Measurements from ENCODE around the gene PSMD13. TPM values are rescaled to one million over a fixed set of nuclear protein-coding genes. Genes with fewer than 3 reads are reported as not detected.

The PSMD13 gene
- total and polyA plus RNA-seq, 4 donors: 48.8 to 56.7 (median 52.8) TPM

- WGBS: under 1% methylated on average over 26 of the region's 26 CpGs
- Histone ChIP-seq H3K9ac (ENCODE audit: low read depth in 1 of 2, low read length in 2 of 2) (peak overlapping the region in 1 of 2 donors; percentile 74), H3K4me1 (ENCODE audit: control insufficient read depth in 4 of 4, insufficient read depth in 4 of 4, low read length in 3 of 4) (peaks cover 8 to 41% (median 28%) of the 10 kb centered on the region in 4 donors), H3K27ac (ENCODE audit: low read depth in 1 of 2, low read length in 2 of 2) (peak overlapping the region; percentile 92 to 99), H3K36me3 (ENCODE audit: control insufficient read depth in 4 of 4, insufficient read depth in 3 of 4, low read depth in 1 of 4, low read length in 3 of 4) (peaks cover 9 to 53% (median 32%) of the 10 kb centered on the region in 4 donors), H3K4me3 (ENCODE audit: low read depth in 1 of 3, low read length in 3 of 3) (peak overlapping the region; percentile 84 to 93 (median 88)), H3K9me3 (ENCODE audit: control insufficient read depth in 4 of 4, low read length in 3 of 4) (no peaks in the 10 kb centered on the region), H3K27me3 (ENCODE audit: control insufficient read depth in 4 of 4, insufficient read depth in 4 of 4, low read length in 3 of 4) (no peaks in the 10 kb centered on the region)
- no peak for DNase-seq (ENCODE audit: low spot score)
- no peak for TF ChIP-seq JUND (IDR thresholded peaks at IDR 0.05)
- no peak for TF ChIP-seq ATF3 (IDR thresholded peaks at IDR 0.05)
- TF ChIP-seq, protein P1, sequence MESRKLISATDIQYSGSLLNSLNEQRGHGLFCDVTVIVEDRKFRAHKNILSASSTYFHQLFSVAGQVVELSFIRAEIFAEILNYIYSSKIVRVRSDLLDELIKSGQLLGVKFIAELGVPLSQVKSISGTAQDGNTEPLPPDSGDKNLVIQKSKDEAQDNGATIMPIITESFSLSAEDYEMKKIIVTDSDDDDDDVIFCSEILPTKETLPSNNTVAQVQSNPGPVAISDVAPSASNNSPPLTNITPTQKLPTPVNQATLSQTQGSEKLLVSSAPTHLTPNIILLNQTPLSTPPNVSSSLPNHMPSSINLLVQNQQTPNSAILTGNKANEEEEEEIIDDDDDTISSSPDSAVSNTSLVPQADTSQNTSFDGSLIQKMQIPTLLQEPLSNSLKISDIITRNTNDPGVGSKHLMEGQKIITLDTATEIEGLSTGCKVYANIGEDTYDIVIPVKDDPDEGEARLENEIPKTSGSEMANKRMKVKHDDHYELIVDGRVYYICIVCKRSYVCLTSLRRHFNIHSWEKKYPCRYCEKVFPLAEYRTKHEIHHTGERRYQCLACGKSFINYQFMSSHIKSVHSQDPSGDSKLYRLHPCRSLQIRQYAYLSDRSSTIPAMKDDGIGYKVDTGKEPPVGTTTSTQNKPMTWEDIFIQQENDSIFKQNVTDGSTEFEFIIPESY (IDR thresholded peaks at IDR 0.05): no peak
- TF ChIP-seq NR2F2 (IDR thresholded peaks at IDR 0.05): no peak
- TF ChIP-seq RAD21 (IDR thresholded peaks at IDR 0.05): no peak
- TF ChIP-seq HNF4A (conservative IDR thresholded peaks at IDR 0.05): no peak
- TF ChIP-seq FOXA2 (IDR thresholded peaks at IDR 0.05): no peak
- TF ChIP-seq, protein P2, sequence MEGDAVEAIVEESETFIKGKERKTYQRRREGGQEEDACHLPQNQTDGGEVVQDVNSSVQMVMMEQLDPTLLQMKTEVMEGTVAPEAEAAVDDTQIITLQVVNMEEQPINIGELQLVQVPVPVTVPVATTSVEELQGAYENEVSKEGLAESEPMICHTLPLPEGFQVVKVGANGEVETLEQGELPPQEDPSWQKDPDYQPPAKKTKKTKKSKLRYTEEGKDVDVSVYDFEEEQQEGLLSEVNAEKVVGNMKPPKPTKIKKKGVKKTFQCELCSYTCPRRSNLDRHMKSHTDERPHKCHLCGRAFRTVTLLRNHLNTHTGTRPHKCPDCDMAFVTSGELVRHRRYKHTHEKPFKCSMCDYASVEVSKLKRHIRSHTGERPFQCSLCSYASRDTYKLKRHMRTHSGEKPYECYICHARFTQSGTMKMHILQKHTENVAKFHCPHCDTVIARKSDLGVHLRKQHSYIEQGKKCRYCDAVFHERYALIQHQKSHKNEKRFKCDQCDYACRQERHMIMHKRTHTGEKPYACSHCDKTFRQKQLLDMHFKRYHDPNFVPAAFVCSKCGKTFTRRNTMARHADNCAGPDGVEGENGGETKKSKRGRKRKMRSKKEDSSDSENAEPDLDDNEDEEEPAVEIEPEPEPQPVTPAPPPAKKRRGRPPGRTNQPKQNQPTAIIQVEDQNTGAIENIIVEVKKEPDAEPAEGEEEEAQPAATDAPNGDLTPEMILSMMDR (IDR thresholded peaks at IDR 0.05; ENCODE audit: low read depth, low read length, missing input control): no peak
- TF ChIP-seq YY1 (IDR thresholded peaks at IDR 0.05): no peak
- TF ChIP-seq HNF4G (IDR thresholded peaks at IDR 0.05): no peak
- no peak for TF ChIP-seq GABPA (IDR thresholded peaks at IDR 0.05 in 1 of 2, conservative IDR thresholded peaks at IDR 0.05 in 1 of 2)
- no peak for TF ChIP-seq SP1 (IDR thresholded peaks at IDR 0.05)
- TF ChIP-seq, protein P3, sequence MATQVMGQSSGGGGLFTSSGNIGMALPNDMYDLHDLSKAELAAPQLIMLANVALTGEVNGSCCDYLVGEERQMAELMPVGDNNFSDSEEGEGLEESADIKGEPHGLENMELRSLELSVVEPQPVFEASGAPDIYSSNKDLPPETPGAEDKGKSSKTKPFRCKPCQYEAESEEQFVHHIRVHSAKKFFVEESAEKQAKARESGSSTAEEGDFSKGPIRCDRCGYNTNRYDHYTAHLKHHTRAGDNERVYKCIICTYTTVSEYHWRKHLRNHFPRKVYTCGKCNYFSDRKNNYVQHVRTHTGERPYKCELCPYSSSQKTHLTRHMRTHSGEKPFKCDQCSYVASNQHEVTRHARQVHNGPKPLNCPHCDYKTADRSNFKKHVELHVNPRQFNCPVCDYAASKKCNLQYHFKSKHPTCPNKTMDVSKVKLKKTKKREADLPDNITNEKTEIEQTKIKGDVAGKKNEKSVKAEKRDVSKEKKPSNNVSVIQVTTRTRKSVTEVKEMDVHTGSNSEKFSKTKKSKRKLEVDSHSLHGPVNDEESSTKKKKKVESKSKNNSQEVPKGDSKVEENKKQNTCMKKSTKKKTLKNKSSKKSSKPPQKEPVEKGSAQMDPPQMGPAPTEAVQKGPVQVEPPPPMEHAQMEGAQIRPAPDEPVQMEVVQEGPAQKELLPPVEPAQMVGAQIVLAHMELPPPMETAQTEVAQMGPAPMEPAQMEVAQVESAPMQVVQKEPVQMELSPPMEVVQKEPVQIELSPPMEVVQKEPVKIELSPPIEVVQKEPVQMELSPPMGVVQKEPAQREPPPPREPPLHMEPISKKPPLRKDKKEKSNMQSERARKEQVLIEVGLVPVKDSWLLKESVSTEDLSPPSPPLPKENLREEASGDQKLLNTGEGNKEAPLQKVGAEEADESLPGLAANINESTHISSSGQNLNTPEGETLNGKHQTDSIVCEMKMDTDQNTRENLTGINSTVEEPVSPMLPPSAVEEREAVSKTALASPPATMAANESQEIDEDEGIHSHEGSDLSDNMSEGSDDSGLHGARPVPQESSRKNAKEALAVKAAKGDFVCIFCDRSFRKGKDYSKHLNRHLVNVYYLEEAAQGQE (IDR thresholded peaks at IDR 0.05): no peak
- no peak for TF ChIP-seq TAF1 (conservative IDR thresholded peaks at IDR 0.05)
- TF ChIP-seq RXRA (IDR thresholded peaks at IDR 0.05): no peak
These were observed 27.9 kb upstream of the PSMD13 start for GRCh38 chr11:208917-209260.

Measured in liver (tissue), 9 donors.